ENCODE data around the gene PPEF1.

GRCh38 chrX:18722500-18723071, 15.1 kb downstream of the PPEF1 start:
- no peak for TF ChIP-seq CTCF (IDR thresholded peaks at IDR 0.05; ENCODE audit: control extremely low read depth in 1 of 3, insufficient read depth in 1 of 3, low read depth in 1 of 3, low read length in 3 of 3)
- TF ChIP-seq RAD21 (IDR thresholded peaks at IDR 0.05 in 1 of 2, conservative IDR thresholded peaks at IDR 0.05 in 1 of 2; ENCODE audit: low read depth in 2 of 2, low read length in 2 of 2): no peak
- TF ChIP-seq MAX (IDR thresholded peaks at IDR 0.05): no peak
- no peak for TF ChIP-seq POLR2A (IDR thresholded peaks at IDR 0.05; ENCODE audit: control extremely low read depth in 1 of 2, low read depth in 2 of 2, low read length in 2 of 2)
- no peak for TF ChIP-seq ZNF274 (IDR thresholded peaks at IDR 0.05; ENCODE audit: borderline replicate concordance, extremely low read depth, low read length)
- no peak for TF ChIP-seq EGR1 (IDR thresholded peaks at IDR 0.05; ENCODE audit: borderline replicate concordance, low read depth, low read length)
- no peak for TF ChIP-seq TAF1 (IDR thresholded peaks at IDR 0.05; ENCODE audit: low read depth, low read length)

All from H1 (cell line).